ENCODE results near the gene ANKS3.

GRCh38 chr16:4723071-4723767 lies 10.9 kb downstream of the ANKS3 start:
- TF ChIP-seq CTCF (IDR thresholded peaks at IDR 0.05) (no peak), POLR2A (IDR thresholded peaks at IDR 0.05) (no peak)
